Hepatocyte (in vitro differentiated cells): Measurements from ENCODE around the gene PMM1. TPM values are rescaled to one million over a fixed set of nuclear protein-coding genes. Genes with fewer than 3 reads are reported as not detected.
"Not testable (repeated sequence)": the region's sequence is repeated elsewhere in the genome, so short reads cannot be mapped to it uniquely, and the experiment has no call there.

Source experiments
- DNase-seq: peaks from one replicate; pipeline ENCODE4 v3.0.0-alpha.2; 2016; ENCODE audit warnings: low spot score
- H2AFZ ChIP-seq: fragments of 200-600 bp; sonication (generic); 2 replicates; pipeline ENCODE4 v1.6.0; 2016; ENCODE audit warnings: antibody characterized with exemption, mild to moderate bottlenecking
- H3K27ac ChIP-seq: fragments of 200-600 bp; sonication (generic); 2 replicates; pipeline ENCODE4 v1.5.1; 2016; ENCODE audit warnings: mild to moderate bottlenecking
- H3K27me3 ChIP-seq: fragments of 200-600 bp; sonication (generic); 2 replicates; pipeline ENCODE4 v1.6.1; 2016
- H3K36me3 ChIP-seq: fragments of 200-600 bp; sonication (generic); replicated peaks from 2 replicates; pipeline ENCODE4 v1.5.1; 2016; ENCODE audit warnings: low read depth; ENCODE audit not compliant: insufficient read depth
- H3K4me1 ChIP-seq: fragments of 200-600 bp; sonication (generic); 2 replicates; pipeline ENCODE4 v1.5.1; 2016; ENCODE audit warnings: mild to moderate bottlenecking, moderate library complexity; ENCODE audit not compliant: insufficient read depth
- H3K4me2 ChIP-seq: fragments of 200-600 bp; sonication (generic); 2 replicates; pipeline ENCODE4 v1.6.0; 2016
- H3K4me3 ChIP-seq: fragments of 200-600 bp; sonication (generic); 2 replicates; pipeline ENCODE4 v1.5.1; 2016; ENCODE audit warnings: mild to moderate bottlenecking
- H3K79me2 ChIP-seq: fragments of 200-600 bp; sonication (generic); 2 replicates; pipeline ENCODE4 v1.6.0; 2017; ENCODE audit warnings: mild to moderate bottlenecking
- H3K9me2 ChIP-seq: fragments of 200-600 bp; sonication (generic); replicated peaks from 2 replicates; pipeline ENCODE4 v1.6.0; 2017; ENCODE audit warnings: mild to moderate bottlenecking; ENCODE audit not compliant: insufficient read depth
- H3K9me3 ChIP-seq: fragments of 200-600 bp; sonication (generic); 2 replicates; pipeline ENCODE4 v1.5.1; 2016; ENCODE audit warnings: low read depth, mild to moderate bottlenecking
- H4K20me1 ChIP-seq: fragments of 200-600 bp; sonication (generic); 2 replicates; pipeline ENCODE4 v1.6.0; 2016; ENCODE audit warnings: mild to moderate bottlenecking; ENCODE audit not compliant: insufficient read depth, poor library complexity, severe bottlenecking
- CTCF ChIP-seq: fragments of 200-600 bp; sonication (generic); IDR thresholded peaks from 2 replicates; pipeline ENCODE4 v1.5.1; 2016; ENCODE audit warnings: antibody characterized with exemption, mild to moderate bottlenecking; ENCODE audit not compliant: poor library complexity
- EZH2 ChIP-seq: fragments of 200-600 bp; sonication (generic); IDR thresholded peaks from 2 replicates; pipeline ENCODE4 v1.6.1; 2016; ENCODE audit warnings: antibody characterized with exemption, mild to moderate bottlenecking, borderline replicate concordance
- EZH2phosphoT487 ChIP-seq: fragments of 200-600 bp; sonication (generic); IDR thresholded peaks from one replicate; pipeline ENCODE4 v1.6.1; 2018; ENCODE audit warnings: antibody characterized with exemption, mild to moderate bottlenecking, low read depth, moderate library complexity; ENCODE audit not compliant: unreplicated experiment, severe bottlenecking
- WGBS: methylation state at CpG from one replicate; pipeline ENCODE4 v1.1.6; 2016; ENCODE audit warnings: low lambda C conversion rate; ENCODE audit errors: missing lambda C conversion rate; 5-methylcytosine and 5-hydroxymethylcytosine counted together
- polyA plus RNA-seq: library from polyadenylated mRNA; unstranded; fragments of >200 nt; fragmentation: Nextera tagmentation; extraction: Ambion mirVana; gene quantifications from 2 replicates; pipeline ENCODE4 v1.2.1, GENCODE V29; 2016
- total RNA-seq: library from RNA; depleted of rRNA; stranded (reverse); fragments of >200 nt; gene quantifications from 2 replicates; pipeline ENCODE4 v1.2.3, GENCODE V29; 2014

The PMM1 gene
- total and polyA plus RNA-seq, 2 experiments from 2014 or later, result 36.5 to 68.7 TPM

GRCh38 chr22:41636467-41636866 lies 46.8 kb upstream of the PMM1 start:
- Histone ChIP-seq H3K36me3 (peaks cover 9% of the 10 kb centered on the region), H3K9me3 (no peaks in the 10 kb centered on the region), H2AFZ (no peak overlapping the region), H3K9me2 (no peaks in the 10 kb centered on the region), H4K20me1 (peaks cover 3% of the 10 kb centered on the region), H3K4me2 (no peak overlapping the region), H3K4me1 (no peaks in the 10 kb centered on the region), H3K27ac (no peak overlapping the region), H3K4me3 (no peak overlapping the region), H3K79me2 (peaks cover 43% of the 10 kb centered on the region), H3K27me3 (no peaks in the 10 kb centered on the region)
- no peak for TF ChIP-seq CTCF
- TF ChIP-seq EZH2, result no peak
- no peak for TF ChIP-seq EZH2phosphoT487
- no peak for DNase-seq
- 92% methylated on average over 7 of the region's 7 CpGs for WGBS

- H3K27me3 ChIP-seq, H3K4me1 ChIP-seq, H3K9me3 ChIP-seq, H3K9me2 ChIP-seq, H4K20me1 ChIP-seq, H3K4me2 ChIP-seq, H3K4me3 ChIP-seq, H3K27ac ChIP-seq, H2AFZ ChIP-seq, H3K36me3 ChIP-seq, DNase-seq: not testable (repeated sequence)
- H3K79me2 ChIP-seq, result peaks cover 34% of the 10 kb centered on the region
- WGBS, result over 99% methylated on average over 8 of the region's 8 CpGs
Observed at GRCh38 chr22:41634610-41635009, 45.0 kb upstream of the PMM1 start.

GRCh38 chr22:41631615-41632014 lies 42.0 kb upstream of the PMM1 start:
- DNase-seq, H3K4me2 ChIP-seq, H3K4me3 ChIP-seq, H3K9me2 ChIP-seq, H4K20me1 ChIP-seq, H3K27me3 ChIP-seq, H3K27ac ChIP-seq, H3K4me1 ChIP-seq, H3K9me3 ChIP-seq, H3K36me3 ChIP-seq, H2AFZ ChIP-seq: not testable (repeated sequence)
- H3K79me2 ChIP-seq, result peaks cover 50% of the 10 kb centered on the region
- 100% methylated on average over 7 of the region's 23 CpGs for WGBS

- not testable (repeated sequence) for H3K9me3 ChIP-seq, H2AFZ ChIP-seq, H4K20me1 ChIP-seq, H3K36me3 ChIP-seq, H3K27ac ChIP-seq, H3K4me2 ChIP-seq, H3K9me2 ChIP-seq, H3K4me1 ChIP-seq, H3K4me3 ChIP-seq, H3K27me3 ChIP-seq, DNase-seq
- peaks cover 50% of the 10 kb centered on the region for H3K79me2 ChIP-seq
- 100% methylated on average over 1 of the region's 28 CpGs for WGBS
Observed at GRCh38 chr22:41631115-41631514, 41.5 kb upstream of the PMM1 start.

- TF ChIP-seq EZH2phosphoT487 (no peak), CTCF (no peak), EZH2 (no peak)
- 95% methylated on average over 7 of the region's 7 CpGs for WGBS
- Histone ChIP-seq H3K4me3 (no peak overlapping the region), H3K9me3 (no peaks in the 10 kb centered on the region), H3K79me2 (peaks cover 75% of the 10 kb centered on the region), H3K27me3 (no peaks in the 10 kb centered on the region), H3K27ac (no peak overlapping the region), H2AFZ (no peak overlapping the region), H3K36me3 (no peaks in the 10 kb centered on the region), H3K4me1 (peaks cover 8% of the 10 kb centered on the region), H4K20me1 (peaks cover 11% of the 10 kb centered on the region), H3K9me2 (no peaks in the 10 kb centered on the region), H3K4me2 (no peak overlapping the region)
- DNase-seq, result no peak
Observed at GRCh38 chr22:41625577-41625976, 35.9 kb upstream of the PMM1 start.
